ENCODE measurements around the gene C7orf33.

DNA sequence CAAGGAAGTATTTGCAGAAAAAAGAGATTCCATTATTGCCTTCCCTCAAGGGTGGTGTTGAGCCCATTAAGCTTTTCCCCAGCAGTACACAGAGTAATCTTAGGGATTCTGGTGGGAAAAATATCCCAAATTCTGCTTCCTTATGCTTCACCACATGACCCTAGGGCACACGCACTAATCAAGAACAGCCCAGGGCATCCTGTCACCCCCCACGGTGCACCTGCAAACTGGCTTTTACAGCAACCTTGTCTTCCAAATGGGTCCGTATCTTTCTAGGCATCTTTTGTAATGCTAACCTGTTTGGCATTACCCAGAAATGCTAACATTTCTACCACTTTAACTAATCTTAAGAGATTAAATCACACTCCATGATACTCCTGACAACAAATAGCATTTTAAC is 926 bp upstream of the C7orf33 start:
- no peak for TF ChIP-seq EZH2phosphoT487 (IDR thresholded peaks at IDR 0.05; ENCODE audit: insufficient read depth, low read depth)
- no peak for TF ChIP-seq EZH2 (IDR thresholded peaks at IDR 0.05; ENCODE audit: insufficient read depth, poor library complexity, severe bottlenecking)

Measured in GM23248 (cell line).